CD4-positive, alpha-beta T cell treated with Interleukin-6 at 100 ng/mL for 8 hours (primary cell): ENCODE data around the gene C6orf15.

Experiments
- DNase-seq: peaks from one replicate; pipeline ENCODE4 v3.0.0-alpha.2; 2020; ENCODE audit warnings: mixed read lengths, low spot score

Gene C6orf15

GRCh38 chr6:31112478-31112877 is at the start of gene C6orf15:
C6orf15 (minus strand) TSS chr6:31112575; CDS start chr6:31112555, 20 bp downstream.
- DNase-seq: no peak

- no peak for DNase-seq
These were observed 49.1 kb upstream of the C6orf15 start for GRCh38 chr6:31161216-31162126.

GRCh38 chr6:31158863-31159855 is 46.8 kb upstream of the C6orf15 start:
- DNase-seq: no peak

- DNase-seq: peak; percentile 99
These were observed 45.9 kb upstream of the C6orf15 start, which contains the start of gene TCF19 for GRCh38 chr6:31158140-31158862. TCF19 (plus strand) TSS chr6:31158589; CDS start chr6:31159470, 881 bp downstream.

GRCh38 chr6:31157513-31158139 is 45.3 kb upstream of the C6orf15 start, which contains the start of gene CCHCR1:
CCHCR1 (minus strand) TSS chr6:31157802; CDS start chr6:31157600, 202 bp downstream.
- DNase-seq: no peak

- no peak for DNase-seq
These were observed 44.3 kb upstream of the C6orf15 start for GRCh38 chr6:31156641-31157040.

- DNase-seq: no peak
These were observed 42.1 kb upstream of the C6orf15 start for GRCh38 chr6:31154436-31154835.

- no peak for DNase-seq
These were observed 40.4 kb upstream of the C6orf15 start for GRCh38 chr6:31152781-31153180.

- no peak for DNase-seq
These were observed 37.6 kb upstream of the C6orf15 start for GRCh38 chr6:31149827-31150447.

- no peak for DNase-seq
These were observed 33.0 kb upstream of the C6orf15 start for GRCh38 chr6:31145386-31145785.

- no peak for DNase-seq
These were observed 32.6 kb upstream of the C6orf15 start for GRCh38 chr6:31144970-31145340.

GRCh38 chr6:31144296-31144969 is 32.1 kb upstream of the C6orf15 start:
- no peak for DNase-seq

GRCh38 chr6:31143148-31143547 is 30.8 kb upstream of the C6orf15 start:
- DNase-seq: no peak

GRCh38 chr6:31142361-31142761 is 30.0 kb upstream of the C6orf15 start:
- DNase-seq: no peak

GRCh38 chr6:31140643-31141042 is 28.3 kb upstream of the C6orf15 start:
- no peak for DNase-seq

- DNase-seq: no peak
These were observed 27.2 kb upstream of the C6orf15 start for GRCh38 chr6:31139599-31139998.

GRCh38 chr6:31138982-31139381 is 26.6 kb upstream of the C6orf15 start, which contains the start of gene PSORS1C2:
PSORS1C2 (minus strand) TSS chr6:31139066; CDS start chr6:31139026, 40 bp downstream.
- DNase-seq: no peak

GRCh38 chr6:31135710-31136109 is 23.3 kb upstream of the C6orf15 start:
- DNase-seq: no peak

- DNase-seq: no peak
These were observed 20.4 kb upstream of the C6orf15 start for GRCh38 chr6:31132806-31133205.

- DNase-seq: no peak
These were observed 19.2 kb upstream of the C6orf15 start for GRCh38 chr6:31131595-31131994.
